Measurements from ENCODE around the gene PAPLN.

Gene PAPLN

GRCh38 chr14:73234586-73235394, 2.5 kb upstream of the PAPLN start:
- H3K27ac ChIP-seq = no peak overlapping the region
- no peak overlapping the region for H3K4me3 ChIP-seq
- TF ChIP-seq CTCF (IDR thresholded peaks at IDR 0.05) = no peak
- peak; percentile 59 for DNase-seq (ENCODE audit: low spot score)

GRCh38 chr14:73235531-73236155, 1.7 kb upstream of the PAPLN start:
- peak; percentile 68 for DNase-seq (ENCODE audit: low spot score)
- TF ChIP-seq CTCF (IDR thresholded peaks at IDR 0.05) = no peak
- Histone ChIP-seq H3K27ac (no peak overlapping the region), H3K4me3 (no peak overlapping the region)

GRCh38 chr14:73236157-73236556, 1.1 kb upstream of the PAPLN start:
- no peak overlapping the region for H3K27ac ChIP-seq
- peak; percentile 70 for DNase-seq (ENCODE audit: low spot score)
- TF ChIP-seq CTCF (IDR thresholded peaks at IDR 0.05) = no peak
- no peak overlapping the region for H3K4me3 ChIP-seq

GRCh38 chr14:73236752-73237218, 521 bp upstream of the PAPLN start:
- DNase-seq (ENCODE audit: low spot score) = no peak
- Histone ChIP-seq H3K27ac (peak overlapping the region in 1 of 2 donors; percentile 68), H3K4me3 (peak overlapping the region; percentile 74)
- no peak for TF ChIP-seq CTCF (IDR thresholded peaks at IDR 0.05)

GRCh38 chr14:73237786-73238423, 599 bp downstream of the PAPLN start:
- peak overlapping the region in 1 of 2 donors; percentile 68 for H3K27ac ChIP-seq
- TF ChIP-seq CTCF (IDR thresholded peaks at IDR 0.05) = no peak
- DNase-seq (ENCODE audit: low spot score) = peak; percentile 65
- H3K4me3 ChIP-seq = peak overlapping the region; percentile 74

GRCh38 chr14:73238424-73238852, 1.1 kb downstream of the PAPLN start:
- peak overlapping the region in 1 of 2 donors; percentile 68 for H3K27ac ChIP-seq
- TF ChIP-seq CTCF (IDR thresholded peaks at IDR 0.05) = no peak
- DNase-seq (ENCODE audit: low spot score) = peak; percentile 71
- H3K4me3 ChIP-seq = peak overlapping the region; percentile 74

All from coronary artery (tissue), 2 donors.